Natural killer cell treated with Interleukin-12 subunit alpha and Interleukin-12 subunit beta and Interleukin-15 and Interleukin-18, amount 100 ng/mL, for 72 hours (primary cell): ENCODE data around the gene SCN3A. TPM values are rescaled to one million over a fixed set of nuclear protein-coding genes. Genes with fewer than 3 reads are reported as not detected.

Experiments
- ATAC-seq, 2 donors: fragments of 150-1000 bp; cut with Tn5 transposase in 1 of 2; sonication (Bioruptor Pico), chemical (Tn5 transposase) in 1 of 2; 2 replicates each; pipeline ENCODE4 v1.10.0; 2021
- DNase-seq: peaks from one replicate; pipeline ENCODE4 v3.0.0; 2022; ENCODE audit warnings: low spot score
- H3K27ac Mint-ChIP-seq, 2 donors: 1 replicate in 1 of 2; 2 replicates in 1 of 2; pipeline ENCODE4 v1.8.0; 2022; ENCODE audit warnings: mixed read lengths in 2 of 2, mild to moderate bottlenecking in 1 of 2, moderate library complexity in 1 of 2
- H3K27me3 Mint-ChIP-seq, 2 donors: 1 replicate in 1 of 2; 2 replicates in 1 of 2; pipeline ENCODE4 v1.8.0; 2022; ENCODE audit warnings: mixed read lengths in 2 of 2
- H3K36me3 Mint-ChIP-seq: one replicate; pipeline ENCODE4 v1.8.0; 2022; ENCODE audit warnings: mixed read lengths
- H3K4me1 Mint-ChIP-seq, 2 donors: 1 replicate in 1 of 2; 2 replicates in 1 of 2; pipeline ENCODE4 v1.8.0; 2022; ENCODE audit warnings: low read depth in 2 of 2, mixed read lengths in 2 of 2, mild to moderate bottlenecking in 1 of 2
- H3K4me3 Mint-ChIP-seq: one replicate; pipeline ENCODE4 v1.8.0; 2022; ENCODE audit warnings: mixed read lengths
- H3K9me3 Mint-ChIP-seq: 2 replicates; pipeline ENCODE4 v1.8.0; 2022; ENCODE audit warnings: mixed read lengths
- total RNA-seq, 2 donors: library from RNA; stranded (reverse); gene quantifications; one replicate each; pipeline ENCODE4 v1.2.3, GENCODE V29; 2022

SCN3A gene
- total RNA-seq, 2 donors from 2014 or later, result not detected

GRCh38 chr2:165113414-165113813 lies 90.4 kb downstream of the SCN3A start:
- Mint-ChIP-seq H3K27ac (no peak overlapping the region), H3K4me1 (no peaks in the 10 kb centered on the region), H3K36me3 (no peaks in the 10 kb centered on the region), H3K4me3 (no peak overlapping the region), H3K27me3 (no peaks in the 10 kb centered on the region), H3K9me3 (no peaks in the 10 kb centered on the region)
- no peak for DNase-seq
- ATAC-seq, result no peak

GRCh38 chr2:165112789-165113188 lies 91.1 kb downstream of the SCN3A start:
- ATAC-seq (no peak), DNase-seq (no peak)
- Mint-ChIP-seq H3K9me3 (no peaks in the 10 kb centered on the region), H3K4me1 (no peaks in the 10 kb centered on the region), H3K4me3 (no peak overlapping the region), H3K36me3 (no peaks in the 10 kb centered on the region), H3K27me3 (no peaks in the 10 kb centered on the region), H3K27ac (no peak overlapping the region)

GRCh38 chr2:165112133-165112573 lies 91.7 kb downstream of the SCN3A start:
- ATAC-seq (no peak), DNase-seq (no peak)
- H3K27me3 Mint-ChIP-seq, result no peaks in the 10 kb centered on the region
- no peak overlapping the region for H3K27ac Mint-ChIP-seq
- no peaks in the 10 kb centered on the region for H3K9me3 Mint-ChIP-seq
- H3K4me3 Mint-ChIP-seq, result no peak overlapping the region
- H3K4me1 Mint-ChIP-seq, result no peaks in the 10 kb centered on the region
- no peaks in the 10 kb centered on the region for H3K36me3 Mint-ChIP-seq

GRCh38 chr2:165110394-165110793 lies 93.5 kb downstream of the SCN3A start:
- no peak for ATAC-seq
- Mint-ChIP-seq H3K4me3 (no peak overlapping the region), H3K27ac (no peak overlapping the region), H3K27me3 (no peaks in the 10 kb centered on the region), H3K9me3 (no peaks in the 10 kb centered on the region), H3K4me1 (no peaks in the 10 kb centered on the region), H3K36me3 (no peaks in the 10 kb centered on the region)
- DNase-seq, result no peak

GRCh38 chr2:165109915-165110314 lies 93.9 kb downstream of the SCN3A start:
- no peak for DNase-seq
- Mint-ChIP-seq H3K4me3 (no peak overlapping the region), H3K36me3 (no peaks in the 10 kb centered on the region), H3K27ac (no peak overlapping the region), H3K27me3 (no peaks in the 10 kb centered on the region), H3K4me1 (no peaks in the 10 kb centered on the region), H3K9me3 (no peaks in the 10 kb centered on the region)
- no peak for ATAC-seq

- H3K4me3 Mint-ChIP-seq, result no peak overlapping the region
- H3K27ac Mint-ChIP-seq, result no peak overlapping the region
- no peaks in the 10 kb centered on the region for H3K27me3 Mint-ChIP-seq
- no peak for DNase-seq
- no peaks in the 10 kb centered on the region for H3K4me1 Mint-ChIP-seq
- no peaks in the 10 kb centered on the region for H3K36me3 Mint-ChIP-seq
- H3K9me3 Mint-ChIP-seq, result no peaks in the 10 kb centered on the region
- no peak for ATAC-seq
Observed at GRCh38 chr2:165105926-165106325, 97.9 kb downstream of the SCN3A start.

- Mint-ChIP-seq H3K9me3 (no peaks in the 10 kb centered on the region), H3K27ac (no peak overlapping the region), H3K4me3 (no peak overlapping the region), H3K4me1 (no peaks in the 10 kb centered on the region), H3K27me3 (no peaks in the 10 kb centered on the region), H3K36me3 (no peaks in the 10 kb centered on the region)
- no peak for DNase-seq
- ATAC-seq, result no peak
Observed at GRCh38 chr2:165087933-165088901, 115.6 kb downstream of the SCN3A start.

GRCh38 chr2:165086337-165086736 lies 117.5 kb downstream of the SCN3A start:
- Mint-ChIP-seq H3K27ac (no peak overlapping the region), H3K4me1 (no peaks in the 10 kb centered on the region), H3K36me3 (peaks cover 5% of the 10 kb centered on the region), H3K4me3 (no peak overlapping the region), H3K27me3 (no peaks in the 10 kb centered on the region), H3K9me3 (peaks cover 8% of the 10 kb centered on the region)
- DNase-seq (no peak), ATAC-seq (no peak)

GRCh38 chr2:165083326-165083725 lies 120.5 kb downstream of the SCN3A start:
- no peak overlapping the region for H3K4me3 Mint-ChIP-seq
- H3K27me3 Mint-ChIP-seq, result no peaks in the 10 kb centered on the region
- peaks cover 8% of the 10 kb centered on the region for H3K9me3 Mint-ChIP-seq
- H3K4me1 Mint-ChIP-seq, result no peaks in the 10 kb centered on the region
- no peak for DNase-seq
- no peak overlapping the region for H3K27ac Mint-ChIP-seq
- H3K36me3 Mint-ChIP-seq, result peaks cover 5% of the 10 kb centered on the region
- no peak for ATAC-seq

- Mint-ChIP-seq H3K4me1 (no peaks in the 10 kb centered on the region), H3K36me3 (peaks cover 5% of the 10 kb centered on the region), H3K27ac (no peak overlapping the region), H3K9me3 (peaks cover 8% of the 10 kb centered on the region), H3K27me3 (no peaks in the 10 kb centered on the region), H3K4me3 (no peak overlapping the region)
- no peak for ATAC-seq
- DNase-seq, result no peak
Observed at GRCh38 chr2:165082479-165082878, 121.4 kb downstream of the SCN3A start.

- Mint-ChIP-seq H3K27me3 (no peaks in the 10 kb centered on the region), H3K27ac (no peak overlapping the region), H3K4me1 (no peaks in the 10 kb centered on the region), H3K9me3 (peaks cover 8% of the 10 kb centered on the region), H3K36me3 (peaks cover 5% of the 10 kb centered on the region), H3K4me3 (no peak overlapping the region)
- no peak for DNase-seq
- ATAC-seq, result no peak
Observed at GRCh38 chr2:165081276-165081675, 122.6 kb downstream of the SCN3A start.

GRCh38 chr2:165079432-165079831 lies 124.4 kb downstream of the SCN3A start:
- Mint-ChIP-seq H3K9me3 (peaks cover 8% of the 10 kb centered on the region), H3K4me3 (no peak overlapping the region), H3K4me1 (no peaks in the 10 kb centered on the region), H3K27me3 (no peaks in the 10 kb centered on the region), H3K36me3 (peaks cover 5% of the 10 kb centered on the region), H3K27ac (no peak overlapping the region)
- ATAC-seq, result no peak
- DNase-seq, result no peak

GRCh38 chr2:165078913-165079312 lies 124.9 kb downstream of the SCN3A start:
- ATAC-seq (no peak), DNase-seq (no peak)
- Mint-ChIP-seq H3K36me3 (peaks cover 5% of the 10 kb centered on the region), H3K9me3 (peaks cover 8% of the 10 kb centered on the region), H3K27ac (no peak overlapping the region), H3K27me3 (no peaks in the 10 kb centered on the region), H3K4me1 (no peaks in the 10 kb centered on the region), H3K4me3 (no peak overlapping the region)

- Mint-ChIP-seq H3K27ac (no peak overlapping the region), H3K4me3 (no peak overlapping the region), H3K27me3 (no peaks in the 10 kb centered on the region), H3K9me3 (no peaks in the 10 kb centered on the region), H3K36me3 (no peaks in the 10 kb centered on the region), H3K4me1 (no peaks in the 10 kb centered on the region)
- peak; percentile 13 to 32 for ATAC-seq
- no peak for DNase-seq
Observed at GRCh38 chr2:165074884-165075283, 129.0 kb downstream of the SCN3A start.
